ENCODE data around the gene ZIC4.

The ZIC4 gene

GRCh38 chr3:147408188-147409100, 2.1 kb upstream of the ZIC4 start:
- no peak overlapping the region for H3K4me3 ChIP-seq (ENCODE audit: low read depth, low read length)
- H3K27me3 ChIP-seq: peaks cover 97% of the 10 kb centered on the region
- TF ChIP-seq CTCF (IDR thresholded peaks at IDR 0.05; ENCODE audit: low read depth, low read length): no peak
- H3K4me1 ChIP-seq: no peaks in the 10 kb centered on the region
- no peak for DNase-seq
- peaks cover 5% of the 10 kb centered on the region; the same call in 1 of the 2 replicates for H3K9me3 ChIP-seq
- no peaks in the 10 kb centered on the region for H3K36me3 ChIP-seq

GRCh38 chr3:147407498-147408187, 1.3 kb upstream of the ZIC4 start:
- H3K4me3 ChIP-seq (ENCODE audit: low read depth, low read length): no peak overlapping the region
- H3K9me3 ChIP-seq: peaks cover 5% of the 10 kb centered on the region; the same call in 1 of the 2 replicates
- no peaks in the 10 kb centered on the region for H3K4me1 ChIP-seq
- H3K27me3 ChIP-seq: peaks cover 97% of the 10 kb centered on the region
- no peaks in the 10 kb centered on the region for H3K36me3 ChIP-seq
- no peak for DNase-seq
- TF ChIP-seq CTCF (IDR thresholded peaks at IDR 0.05; ENCODE audit: low read depth, low read length): no peak

GRCh38 chr3:147407114-147407497, 763 bp upstream of the ZIC4 start:
- DNase-seq: no peak
- H3K9me3 ChIP-seq: peaks cover 5% of the 10 kb centered on the region; the same call in 1 of the 2 replicates
- H3K27me3 ChIP-seq: peaks cover 95% of the 10 kb centered on the region
- H3K4me3 ChIP-seq (ENCODE audit: low read depth, low read length): no peak overlapping the region
- no peaks in the 10 kb centered on the region for H3K4me1 ChIP-seq
- no peak for TF ChIP-seq CTCF (IDR thresholded peaks at IDR 0.05; ENCODE audit: low read depth, low read length)
- no peaks in the 10 kb centered on the region for H3K36me3 ChIP-seq

GRCh38 chr3:147405231-147406027, 914 bp downstream of the ZIC4 start:
- no peak for DNase-seq
- Histone ChIP-seq H3K27me3 (peaks cover 80% of the 10 kb centered on the region), H3K36me3 (no peaks in the 10 kb centered on the region), H3K4me1 (no peaks in the 10 kb centered on the region), H3K4me3 (ENCODE audit: low read depth, low read length) (no peak overlapping the region), H3K9me3 (peaks cover 4% of the 10 kb centered on the region; the same call in 1 of the 2 replicates)
- no peak for TF ChIP-seq CTCF (IDR thresholded peaks at IDR 0.05; ENCODE audit: low read depth, low read length)

- no peak for TF ChIP-seq CTCF (IDR thresholded peaks at IDR 0.05; ENCODE audit: low read depth, low read length)
- Histone ChIP-seq H3K9me3 (no peaks in the 10 kb centered on the region; the same call in 1 of the 2 replicates), H3K27me3 (peaks cover 75% of the 10 kb centered on the region), H3K4me1 (no peaks in the 10 kb centered on the region), H3K4me3 (ENCODE audit: low read depth, low read length) (no peak overlapping the region), H3K36me3 (no peaks in the 10 kb centered on the region)
- DNase-seq: no peak
Observed at GRCh38 chr3:147404800-147405230, 1.5 kb downstream of the ZIC4 start.

All from BE2C (cell line).